Measurements from ENCODE around the gene NDC1. TPM values are rescaled to one million over a fixed set of nuclear protein-coding genes. Genes with fewer than 3 reads are reported as not detected.

Gene NDC1
- total and polyA plus RNA-seq, 2 of the 4 experiments (the other 2 are of a cell fraction): 11.8 to 33.9 TPM

DNA sequence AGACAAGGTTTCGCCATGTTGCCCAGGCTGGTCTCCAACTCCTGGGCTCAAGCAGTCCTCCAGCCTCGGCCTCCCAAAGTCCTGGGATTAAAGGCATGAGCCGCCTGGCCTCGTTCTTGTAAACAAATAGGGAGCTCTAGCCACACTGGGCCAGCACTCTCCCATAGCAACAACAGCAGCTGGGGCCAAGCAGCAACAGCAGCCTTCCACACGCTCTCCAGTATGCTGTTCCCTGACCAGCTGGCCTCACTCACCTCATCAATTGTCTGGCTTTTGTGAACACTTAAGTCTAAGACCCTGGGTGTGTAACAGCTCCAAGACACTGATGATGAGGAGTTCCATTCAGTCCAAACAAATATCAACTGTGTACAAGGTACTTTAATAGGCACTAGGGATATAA lies 82.2 kb downstream of the NDC1 start:
- Histone ChIP-seq H3K9ac (ENCODE audit: low read depth, low read length) (no peak overlapping the region), H2BK20ac (ENCODE audit: low read depth, low read length) (no peak overlapping the region), H4K8ac (ENCODE audit: low read depth in 2 of 2, low read length in 2 of 2) (no peak overlapping the region), H2BK5ac (ENCODE audit: low read depth, low read length, poor library complexity, severe bottlenecking) (no peak overlapping the region), H4K91ac (ENCODE audit: insufficient read depth, low read depth, low read length) (no peak overlapping the region), H2BK15ac (ENCODE audit: low read depth, low read length) (no peak overlapping the region), H2AFZ (replicated peaks; ENCODE audit: low read length, poor library complexity) (peak overlapping the region; percentile 61), H3K27ac (ENCODE audit: insufficient read depth, low read length) (no peak overlapping the region), H3K4me1 (ENCODE audit: control insufficient read depth, insufficient read depth, low read length) (no peaks in the 10 kb centered on the region), H2AK5ac (ENCODE audit: low read depth, low read length) (no peak overlapping the region), H3K9me3 (ENCODE audit: control insufficient read depth, insufficient read depth, low read length) (no peaks in the 10 kb centered on the region), H3K23ac (ENCODE audit: low read depth, low read length) (no peak overlapping the region), H3K14ac (replicated peaks; ENCODE audit: low read depth, low read length) (0 out of 2 replicates have a peak overlapping the region, but pooled peaks have one; percentile 43), H3K4me2 (ENCODE audit: low read depth, low read length) (no peak overlapping the region), H4K20me1 (ENCODE audit: insufficient read depth, low read length) (peaks cover 3% of the 10 kb centered on the region; the same call in 1 of the 2 replicates), H3K9me1 (ENCODE audit: insufficient read depth, low read length) (no peaks in the 10 kb centered on the region), H3K4ac (ENCODE audit: low read depth, low read length) (no peak overlapping the region), H2BK120ac (ENCODE audit: low read depth, low read length) (no peak overlapping the region), H4K5ac (ENCODE audit: low read depth, low read length) (no peak overlapping the region), H3K56ac (ENCODE audit: extremely low read depth, insufficient read depth, low read length) (no peak overlapping the region), H2AK9ac (replicated peaks; ENCODE audit: low read depth, low read length, poor library complexity) (no peak overlapping the region), H3K4me3 (ENCODE audit: insufficient read depth, low read depth, low read length) (no peak overlapping the region), H3K27me3 (ENCODE audit: control insufficient read depth, insufficient read depth, low read length) (peaks cover 3% of the 10 kb centered on the region; the same call in 1 of the 2 replicates), H3K79me1 (ENCODE audit: low read depth in 1 of 2, low read length in 2 of 2) (no peaks in the 10 kb centered on the region), H3K18ac (ENCODE audit: low read depth, low read length) (no peak overlapping the region), H3K36me3 (ENCODE audit: control insufficient read depth, insufficient read depth, low read length) (no peaks in the 10 kb centered on the region)
- TF ChIP-seq RAD21 (IDR thresholded peaks at IDR 0.05; ENCODE audit: low read length): no peak
- TF ChIP-seq MXI1 (IDR thresholded peaks at IDR 0.05; ENCODE audit: borderline replicate concordance, low read depth, low read length): no peak
- TF ChIP-seq CHD1 (IDR thresholded peaks at IDR 0.05; ENCODE audit: low read depth, low read length): no peak
- TF ChIP-seq CEBPB (IDR thresholded peaks at IDR 0.05; ENCODE audit: low read depth, low read length): no peak
- no peak for TF ChIP-seq POLR2A (IDR thresholded peaks at IDR 0.05; ENCODE audit: low read depth, low read length)
- TF ChIP-seq NFE2L2 (IDR thresholded peaks at IDR 0.05; ENCODE audit: low read depth, low read length): no peak
- no peak for TF ChIP-seq FOS (IDR thresholded peaks at IDR 0.05; ENCODE audit: low read depth, low read length)
- TF ChIP-seq MAFK (IDR thresholded peaks at IDR 0.05; ENCODE audit: low read depth, low read length): no peak
- no peak for TF ChIP-seq USF2 (IDR thresholded peaks at IDR 0.05; ENCODE audit: low read depth, low read length)
- no peak for TF ChIP-seq BHLHE40 (IDR thresholded peaks at IDR 0.05; ENCODE audit: low read depth, low read length)
- no peak for TF ChIP-seq SMC3 (IDR thresholded peaks at IDR 0.05; ENCODE audit: low read depth, low read length)
- no peak for TF ChIP-seq CTCF (conservative IDR thresholded peaks at IDR 0.05; ENCODE audit: low read depth, low read length)
- TF ChIP-seq MAZ (IDR thresholded peaks at IDR 0.05; ENCODE audit: borderline replicate concordance, low read depth, low read length): no peak
- TF ChIP-seq RCOR1 (IDR thresholded peaks at IDR 0.05; ENCODE audit: insufficient replicate concordance, low read length): no peak
- no peak for TF ChIP-seq RFX5 (IDR thresholded peaks at IDR 0.05; ENCODE audit: low read depth, low read length)
- WGBS, 2 experiments (ENCODE audit: extremely low coverage in 2 of 2, insufficient read length in 1 of 2): no CpG with 5 or more reads among the region's 5 CpGs
- ChIA-PET POLR2A (ENCODE audit: unreplicated experiment) (no interaction called here), CTCF (interaction anchor here (0.6 kb wide), 1 partner anchor 148 kb away, joined by 3 read pairs; no protein-coding TSS in a partner anchor)
- DNase-seq (peak; percentile 14), ATAC-seq (ENCODE audit: low read depth) (peak; percentile 40; the same call in 1 of the 2 replicates)
- intact Hi-C loops (cut with micrococcal nuclease) (no loop called here), dilution Hi-C loops (cut with HindIII; ENCODE audit: low sequenced_read_pairs, unreplicated experiment) (no loop called here), in situ Hi-C loops (cut with MboI; ENCODE audit: low sequenced_read_pairs) (loop anchor here (5.0 kb wide), 1 partner anchor 269 kb away; no protein-coding TSS in a partner anchor)
- no TSS peak for BruUV-seq (replicated peaks)

Data from IMR-90 (cell line).